GM18873 (cell line): ENCODE data around the gene ACOT7.
"Not testable (repeated sequence)": the region's sequence is repeated elsewhere in the genome, so short reads cannot be mapped to it uniquely, and the experiment has no call there.

Experiments used
- ATAC-seq: cut with Tn5 transposase; IDR thresholded peaks from one replicate; pipeline ENCODE4 v1.9.1; 2021; ENCODE audit warnings: mild to moderate bottlenecking, moderate library complexity, moderate number of reproducible peaks; ENCODE audit not compliant: unreplicated experiment, low FRiP score

ACOT7 gene

GRCh38 chr1:6321205-6321604 lies 72.4 kb downstream of the ACOT7 start:
- ATAC-seq = no peak

GRCh38 chr1:6317098-6317760 lies 76.3 kb downstream of the ACOT7 start:
- ATAC-seq = no peak

- no peak for ATAC-seq
Measured at GRCh38 chr1:6316240-6317097, 77.1 kb downstream of the ACOT7 start.

GRCh38 chr1:6314503-6314902 lies 79.1 kb downstream of the ACOT7 start:
- ATAC-seq = no peak

GRCh38 chr1:6313393-6314200 lies 80.0 kb downstream of the ACOT7 start:
- ATAC-seq = no peak

GRCh38 chr1:6310116-6310848 lies 83.3 kb downstream of the ACOT7 start:
- ATAC-seq = no peak

- ATAC-seq = no peak
Measured at GRCh38 chr1:6309564-6309963, 84.0 kb downstream of the ACOT7 start.

- no peak for ATAC-seq
Measured at GRCh38 chr1:6308449-6308848, 85.1 kb downstream of the ACOT7 start.

GRCh38 chr1:6307682-6308081 lies 85.9 kb downstream of the ACOT7 start:
- not testable (repeated sequence) for ATAC-seq

- no peak for ATAC-seq
Measured at GRCh38 chr1:6307099-6307498, 86.5 kb downstream of the ACOT7 start.

- ATAC-seq = no peak
Measured at GRCh38 chr1:6303397-6304012, 90.1 kb downstream of the ACOT7 start.

GRCh38 chr1:6302568-6302967 lies 91.0 kb downstream of the ACOT7 start:
- ATAC-seq = no peak

GRCh38 chr1:6301526-6301925 lies 92.0 kb downstream of the ACOT7 start:
- ATAC-seq = no peak

- ATAC-seq = no peak
Measured at GRCh38 chr1:6300342-6301048, 93.1 kb downstream of the ACOT7 start.

- ATAC-seq = no peak
Measured at GRCh38 chr1:6299557-6300165, 93.9 kb downstream of the ACOT7 start.

- no peak for ATAC-seq
Measured at GRCh38 chr1:6298940-6299465, 94.6 kb downstream of the ACOT7 start.

GRCh38 chr1:6298530-6298929 lies 95.0 kb downstream of the ACOT7 start:
- ATAC-seq = no peak

- no peak for ATAC-seq
Measured at GRCh38 chr1:6295910-6296309, 97.7 kb downstream of the ACOT7 start.
